Measurements from ENCODE around the gene SFMBT2. TPM values are rescaled to one million over a fixed set of nuclear protein-coding genes. Genes with fewer than 3 reads are reported as not detected.

Gene SFMBT2
- total RNA-seq = 1.7 and 5.2 TPM in 2 replicates

DNA sequence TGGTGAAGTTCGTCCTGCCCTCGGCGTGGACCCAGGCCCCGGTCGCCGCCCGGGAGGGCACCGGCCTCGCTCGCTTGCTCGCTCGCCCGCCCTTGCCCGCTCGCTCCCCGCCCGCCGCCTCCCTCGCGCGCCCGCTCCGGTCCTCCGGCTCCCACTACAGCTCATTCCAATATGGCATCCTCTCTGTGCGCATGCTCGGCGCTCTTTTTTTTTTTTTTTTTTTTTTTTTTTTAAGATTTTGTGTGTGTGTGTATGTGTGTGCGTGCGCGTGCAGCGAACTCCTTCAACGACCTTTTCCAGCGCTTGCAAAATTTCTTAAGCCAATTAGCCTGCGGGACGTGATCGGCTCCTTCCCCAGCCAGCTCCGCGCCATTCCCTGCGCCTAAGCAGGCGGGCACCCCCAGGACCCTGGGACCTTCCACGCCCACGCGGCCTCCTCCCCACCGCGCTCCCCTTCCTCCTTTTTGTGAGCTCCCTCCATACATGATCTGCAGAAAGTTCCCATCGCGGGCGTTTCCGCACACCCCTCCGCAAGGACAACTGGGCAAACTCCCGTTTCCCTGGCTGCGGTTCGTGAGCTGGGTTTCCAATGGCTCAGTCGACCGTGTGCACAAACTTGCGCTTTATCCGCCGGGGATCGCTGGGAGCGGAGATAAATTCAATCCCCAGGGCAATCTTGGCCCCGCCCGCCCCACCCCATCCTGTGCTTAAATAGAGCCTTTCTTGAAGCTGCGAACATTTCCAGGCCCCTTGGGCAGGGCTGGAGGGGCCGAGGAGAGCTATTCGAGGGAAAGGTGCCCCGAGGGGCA lies at the start of gene SFMBT2:
SFMBT2 (minus strand) TSS at position 173 of the 809 bp plus-strand sequence. CDS start 29,136 bp downstream, outside the sequence.

All from smooth muscle cell of trachea (primary cell).